ENCODE results near the gene OSBPL5.

OSBPL5 gene

GRCh38 chr11:3152471-3153110, 12.5 kb downstream of the OSBPL5 start:
- ATAC-seq (ENCODE audit: low read depth) (no peak), DNase-seq (ENCODE audit: low spot score) (no peak)
- H3K27me3 ChIP-seq (ENCODE audit: insufficient read depth, poor library complexity, severe bottlenecking) = no peaks in the 10 kb centered on the region

GRCh38 chr11:3150726-3151125, 14.4 kb downstream of the OSBPL5 start:
- no peak for TF ChIP-seq CTCF (IDR thresholded peaks at IDR 0.05; ENCODE audit: poor library complexity, severe bottlenecking)
- ATAC-seq (ENCODE audit: low read depth) (no peak), DNase-seq (ENCODE audit: low spot score) (no peak)
- H3K36me3 ChIP-seq (ENCODE audit: low read depth) = no peaks in the 10 kb centered on the region
- H3K9me3 ChIP-seq (ENCODE audit: severe bottlenecking) = peaks cover 2% of the 10 kb centered on the region
- no peak overlapping the region for H3K4me3 ChIP-seq (ENCODE audit: severe bottlenecking)
- no peak overlapping the region for H3K27ac ChIP-seq (ENCODE audit: poor library complexity, severe bottlenecking)
- no peaks in the 10 kb centered on the region for H3K4me1 ChIP-seq (ENCODE audit: insufficient read depth, poor library complexity, severe bottlenecking)
- H3K27me3 ChIP-seq (ENCODE audit: insufficient read depth, poor library complexity, severe bottlenecking) = no peaks in the 10 kb centered on the region

More at GRCh38 chr11:3152471-3153110, 12.5 kb downstream of the OSBPL5 start:
- H3K27ac ChIP-seq (ENCODE audit: poor library complexity, severe bottlenecking) = no peak overlapping the region
- no peaks in the 10 kb centered on the region for H3K36me3 ChIP-seq (ENCODE audit: low read depth)
- no peak for TF ChIP-seq CTCF (IDR thresholded peaks at IDR 0.05; ENCODE audit: poor library complexity, severe bottlenecking)
- peaks cover 2% of the 10 kb centered on the region for H3K9me3 ChIP-seq (ENCODE audit: severe bottlenecking)
- H3K4me1 ChIP-seq (ENCODE audit: insufficient read depth, poor library complexity, severe bottlenecking) = no peaks in the 10 kb centered on the region
- no peak overlapping the region for H3K4me3 ChIP-seq (ENCODE audit: severe bottlenecking)

DNA sequence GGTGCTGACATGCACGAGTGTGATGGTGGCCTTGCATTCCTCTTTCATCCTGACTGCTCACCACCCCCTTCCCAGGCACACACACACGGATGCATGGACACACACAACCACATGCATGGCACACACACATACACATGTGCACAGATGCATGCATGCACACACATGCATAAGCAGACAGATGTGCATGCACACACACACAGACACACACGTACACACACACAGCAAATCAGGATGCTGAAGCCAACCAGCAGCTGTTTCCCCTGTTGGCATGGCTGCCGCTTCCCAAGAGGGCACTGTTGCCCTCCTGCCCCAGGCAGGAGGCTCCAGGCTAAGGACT, 15.3 kb downstream of the OSBPL5 start:
- Histone ChIP-seq H3K36me3 (ENCODE audit: low read depth) (no peaks in the 10 kb centered on the region), H3K4me3 (ENCODE audit: severe bottlenecking) (no peak overlapping the region), H3K9me3 (ENCODE audit: severe bottlenecking) (peaks cover 2% of the 10 kb centered on the region), H3K27me3 (ENCODE audit: insufficient read depth, poor library complexity, severe bottlenecking) (no peaks in the 10 kb centered on the region), H3K27ac (ENCODE audit: poor library complexity, severe bottlenecking) (no peak overlapping the region), H3K4me1 (ENCODE audit: insufficient read depth, poor library complexity, severe bottlenecking) (no peaks in the 10 kb centered on the region)
- no peak for DNase-seq (ENCODE audit: low spot score)
- ATAC-seq (ENCODE audit: low read depth) = no peak
- no peak for TF ChIP-seq CTCF (IDR thresholded peaks at IDR 0.05; ENCODE audit: poor library complexity, severe bottlenecking)

DNA sequence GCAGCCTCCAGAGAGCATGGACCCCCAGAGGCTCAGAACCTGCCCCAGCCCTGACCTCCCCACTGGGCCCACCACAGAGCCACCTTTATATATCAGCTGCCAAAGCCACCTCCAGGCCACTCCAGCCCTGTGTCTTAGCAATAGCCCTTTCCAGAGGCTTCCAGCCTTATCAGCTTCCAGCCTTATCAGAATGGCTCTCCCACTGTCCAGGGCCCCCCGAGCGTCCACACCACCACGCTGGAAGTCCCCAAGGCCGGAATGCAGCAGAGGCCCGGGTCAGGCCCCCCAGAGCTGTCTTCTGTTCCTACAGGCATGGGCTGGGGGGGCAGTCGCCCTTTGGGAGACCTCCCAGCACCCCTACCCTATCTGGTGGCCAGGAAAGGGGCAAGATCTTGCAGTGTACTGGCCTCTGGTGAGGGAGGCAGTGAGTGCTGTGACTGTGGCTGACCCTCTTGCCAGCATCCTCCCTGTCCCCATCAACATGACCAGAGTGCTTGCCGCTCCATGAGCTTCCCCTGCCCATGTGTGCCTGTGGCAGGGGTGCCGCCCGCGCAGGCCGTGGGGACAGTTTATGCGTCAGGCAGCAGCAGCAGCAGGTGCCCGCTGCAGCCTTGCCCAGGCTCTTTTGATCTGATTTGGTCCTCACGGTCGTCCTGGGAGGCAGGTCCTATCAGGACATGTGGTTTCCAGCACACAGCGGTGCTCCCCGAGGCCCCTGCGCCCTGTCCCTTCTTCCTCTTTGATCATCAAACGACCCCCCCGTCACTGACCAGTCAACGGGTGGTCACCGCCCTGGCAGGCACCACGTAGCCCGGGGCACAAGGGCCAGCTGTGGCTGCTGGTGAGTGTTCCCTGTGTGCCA, 15.9 kb downstream of the OSBPL5 start:
- H3K27ac ChIP-seq (ENCODE audit: poor library complexity, severe bottlenecking) = no peak overlapping the region
- ATAC-seq (ENCODE audit: low read depth) = no peak
- no peak for DNase-seq (ENCODE audit: low spot score)
- H3K36me3 ChIP-seq (ENCODE audit: low read depth) = no peaks in the 10 kb centered on the region
- no peak for TF ChIP-seq CTCF (IDR thresholded peaks at IDR 0.05; ENCODE audit: poor library complexity, severe bottlenecking)
- peaks cover 2% of the 10 kb centered on the region for H3K9me3 ChIP-seq (ENCODE audit: severe bottlenecking)
- H3K4me1 ChIP-seq (ENCODE audit: insufficient read depth, poor library complexity, severe bottlenecking) = no peaks in the 10 kb centered on the region
- no peak overlapping the region for H3K4me3 ChIP-seq (ENCODE audit: severe bottlenecking)
- H3K27me3 ChIP-seq (ENCODE audit: insufficient read depth, poor library complexity, severe bottlenecking) = no peaks in the 10 kb centered on the region
